HepG2 (cell line): Measurements from ENCODE around the gene DNAJC5. TPM values are rescaled to one million over a fixed set of nuclear protein-coding genes. Genes with fewer than 3 reads are reported as not detected.

ENCODE experiments used
- ELF1 ChIP-seq: sonication (generic); formaldehyde crosslinking; IDR thresholded peaks from 2 replicates; pipeline ENCODE4 v1.4.0; 2020; ENCODE audit warnings: missing genetic modification reagents
- FOSL1 ChIP-seq: sonication (generic); formaldehyde crosslinking; IDR thresholded peaks from 2 replicates; pipeline ENCODE4 v1.9.0; 2021; ENCODE audit warnings: missing genetic modification reagents, borderline replicate concordance
- GLMP ChIP-seq: sonication (generic); formaldehyde crosslinking; IDR thresholded peaks from 2 replicates; pipeline ENCODE4 v1.9.0; 2021; ENCODE audit warnings: missing genetic modification reagents, mild to moderate bottlenecking, borderline replicate concordance
- HOXA5 ChIP-seq: sonication (generic); formaldehyde crosslinking; IDR thresholded peaks from 2 replicates; pipeline ENCODE4 v1.4.0; 2020; ENCODE audit warnings: missing genetic modification reagents
- KDM2A ChIP-seq: sonication (generic); formaldehyde crosslinking; IDR thresholded peaks from 2 replicates; pipeline ENCODE4 v1.4.0; 2020; ENCODE audit warnings: low read depth, missing genetic modification reagents, borderline replicate concordance
- PHF8 ChIP-seq: sonication (generic); formaldehyde crosslinking; IDR thresholded peaks from 2 replicates; pipeline ENCODE4 v1.5.0; 2020; ENCODE audit warnings: missing genetic modification reagents
- RFX5 ChIP-seq: IDR thresholded peaks from 2 replicates; pipeline ENCODE4 v1.6.1; 2011; ENCODE audit warnings: low read depth, low read length, improper control_type of control experiment
- SIN3A ChIP-seq: IDR thresholded peaks from 2 replicates; pipeline ENCODE4 v1.6.1; 2011; ENCODE audit warnings: low read depth, mild to moderate bottlenecking, control low read depth, low read length, borderline replicate concordance
- SNAPC2 ChIP-seq: sonication (generic); formaldehyde crosslinking; IDR thresholded peaks from 2 replicates; pipeline ENCODE4 v1.8.1; 2022; ENCODE audit warnings: mild to moderate bottlenecking, missing genetic modification reagents
- SNRNP70 ChIP-seq: fragments of 200-400 bp; formaldehyde crosslinking; IDR thresholded peaks from 2 replicates; pipeline ENCODE4 v1.6.1; 2017; ENCODE audit warnings: mild to moderate bottlenecking, low read depth, low read length, moderate library complexity
- SRF ChIP-seq: IDR thresholded peaks from 2 replicates; pipeline ENCODE4 v1.6.1; 2011; ENCODE audit warnings: mild to moderate bottlenecking, low read depth, low read length, moderate library complexity
- U2AF1 ChIP-seq: fragments of 200-400 bp; formaldehyde crosslinking; optimal IDR thresholded peaks from 2 replicates; pipeline ENCODE3; 2017; ENCODE audit warnings: mild to moderate bottlenecking, low read depth, low read length
- ZBTB40 ChIP-seq, 2 experiments: fragments of 450-650 bp in 1 of 2; sonication (generic) in 1 of 2; formaldehyde crosslinking in 1 of 2; IDR thresholded peaks; 2 replicates each; pipeline versions ENCODE4 v1.6.1 to v1.8.0; 2016 to 2022; ENCODE audit warnings: antibody characterized with exemption in 1 of 2, mild to moderate bottlenecking in 1 of 2, missing genetic modification reagents in 1 of 2
- ZNF260 ChIP-seq: sonication (generic); formaldehyde crosslinking; IDR thresholded peaks from 2 replicates; pipeline ENCODE4 v1.4.0; 2020; ENCODE audit warnings: missing genetic modification reagents, low read depth, mild to moderate bottlenecking, borderline replicate concordance
- ZNF503 ChIP-seq: sonication (generic); formaldehyde crosslinking; IDR thresholded peaks from 2 replicates; pipeline ENCODE4 v1.4.0; 2020; ENCODE audit warnings: missing genetic modification reagents
- ZNF773 ChIP-seq: sonication (generic); formaldehyde crosslinking; IDR thresholded peaks from 2 replicates; pipeline ENCODE4 v1.4.0; 2020; ENCODE audit warnings: missing genetic modification reagents, borderline replicate concordance
- polyA plus RNA-seq, 8 experiments: library from polyadenylated mRNA; depleted of rRNA in 3 of 8; stranded (reverse) in 7 of 8; unstranded in 1 of 8; fragments of >200 nt; fragmentation: Illumina TruSeq in 4 of 8; extraction: Trizol in 4 of 8; gene quantifications; 2 replicates each; pipeline versions ENCODE4 v1.2.1 to v1.2.3, GENCODE V29; 2011 to 2016; ENCODE audit warnings: low read depth in 4 of 8, missing spikeins in 1 of 8, mixed read lengths in 1 of 8; ENCODE audit not compliant: insufficient read depth in 1 of 8
- total RNA-seq, 5 experiments: library from RNA; depleted of rRNA; stranded (reverse); fragments of >200 nt; fragmentation: Illumina TruSeq; extraction: Trizol; gene quantifications; 2 replicates each; pipeline ENCODE4 v1.2.3, GENCODE V29; 2016; ENCODE audit warnings: low read depth in 1 of 5

The DNAJC5 gene
- total and polyA plus RNA-seq, 2 of the 13 experiments (the other 11 are each of a cell fraction or from before 2014, with no cell fraction given), result 42.8 to 64.5 TPM

GRCh38 chr20:63973636-63974401 lies 78.9 kb downstream of the DNAJC5 start (continued):
- TF ChIP-seq ZNF503 (CRISPR knock-in tag) (peak; percentile 74; the same call in 1 of the 2 replicates), KDM2A (peak; percentile 98), ZNF260 (CRISPR knock-in tag) (no peak), FOSL1 (CRISPR knock-in tag) (0 out of 2 replicates have a peak, but pooled peaks have one; percentile 43), U2AF1 (no peak), ELF1 (CRISPR knock-in tag) (peak; percentile 58; the same call in 1 of the 2 replicates), PHF8 (CRISPR knock-in tag) (peak; percentile 77), ZNF773 (CRISPR knock-in tag) (peak; percentile 88; the same call in 1 of the 2 replicates), SRF (peak; percentile 48; the same call in 1 of the 2 replicates), SIN3A (peak; percentile 68; the same call in 1 of the 2 replicates), HOXA5 (CRISPR knock-in tag) (peak; percentile 91), SNRNP70 (no peak), SNAPC2 (0 out of 2 replicates have a peak, but pooled peaks have one; percentile 60), ZBTB40 (IDR thresholded peaks at IDR 0.05) (no peak), ZBTB40 (CRISPR knock-in tag; IDR thresholded peaks at IDR 0.05) (peak; percentile 48), GLMP (CRISPR knock-in tag) (no peak), RFX5 (peak; percentile 70)
